Mesenchymal stem cell (in vitro differentiated cells and primary cell): ENCODE data around the gene PPP2R5E.

Source experiments
- DNase-seq: peaks from one replicate; pipeline ENCODE4 v3.0.0-alpha.2; 2013
- H2AFZ ChIP-seq: one replicate; pipeline ENCODE4 v1.6.1; 2013; ENCODE audit warnings: low read depth, mild to moderate bottlenecking, control low read depth, inconsistent platforms, low read length, moderate library complexity
- H2AK5ac ChIP-seq: 2 replicates; pipeline ENCODE4 v1.6.1; 2013; ENCODE audit warnings: low read length, moderate library complexity, mild to moderate bottlenecking, inconsistent platforms; ENCODE audit not compliant: severe bottlenecking
- H2BK120ac ChIP-seq: one replicate; pipeline ENCODE4 v1.6.1; 2013; ENCODE audit warnings: low read depth, mild to moderate bottlenecking, inconsistent platforms, low read length, moderate library complexity
- H2BK12ac ChIP-seq, 2 experiments: one replicate each; pipeline ENCODE4 v1.6.1; 2013; ENCODE audit warnings: inconsistent platforms in 2 of 2, low read length in 2 of 2, mild to moderate bottlenecking in 2 of 2, moderate library complexity in 2 of 2, control low read depth in 1 of 2
- H2BK15ac ChIP-seq: one replicate; pipeline ENCODE4 v1.6.1; 2013; ENCODE audit warnings: mild to moderate bottlenecking, low read depth, inconsistent platforms; ENCODE audit not compliant: poor library complexity, severe bottlenecking
- H2BK5ac ChIP-seq: 2 replicates; pipeline ENCODE4 v1.6.1; 2013; ENCODE audit warnings: low read depth, mild to moderate bottlenecking, low read length, control low read depth, inconsistent platforms; ENCODE audit not compliant: poor library complexity, severe bottlenecking
- H3K14ac ChIP-seq, 2 experiments: one replicate each; pipeline ENCODE4 v1.6.1; 2013; ENCODE audit warnings: inconsistent platforms in 2 of 2, low read length in 2 of 2, control low read depth in 1 of 2, mild to moderate bottlenecking in 1 of 2, moderate library complexity in 1 of 2
- H3K18ac ChIP-seq, 2 experiments: one replicate each; pipeline ENCODE4 v1.6.1; 2013; ENCODE audit warnings: inconsistent platforms in 2 of 2, low read length in 2 of 2, control low read depth in 1 of 2, low read depth in 1 of 2, mild to moderate bottlenecking in 1 of 2
- H3K23ac ChIP-seq, 2 experiments: one replicate each; pipeline ENCODE4 v1.6.1; 2013; ENCODE audit warnings: inconsistent platforms in 2 of 2, low read length in 2 of 2, mild to moderate bottlenecking in 2 of 2, moderate library complexity in 2 of 2, control low read depth in 1 of 2
- H3K27ac ChIP-seq: 2 replicates; pipeline ENCODE4 v1.5.1; 2013; ENCODE audit warnings: mild to moderate bottlenecking, moderate library complexity, low read length, control low read depth, inconsistent platforms; ENCODE audit not compliant: poor library complexity, severe bottlenecking
- H3K27me3 ChIP-seq, 2 experiments: 2 replicates each; pipeline versions ENCODE4 v1.6.1 to v1.7.0; 2013; ENCODE audit warnings: low read length in 2 of 2, mild to moderate bottlenecking in 2 of 2, moderate library complexity in 2 of 2, control low read depth in 1 of 2, inconsistent platforms in 1 of 2; ENCODE audit not compliant: control insufficient read depth in 1 of 2, insufficient read depth in 1 of 2
- H3K36me3 ChIP-seq, 2 experiments: 2 replicates each; pipeline versions ENCODE4 v1.6.1 to v1.7.0; 2013; ENCODE audit warnings: low read length in 2 of 2, control low read depth in 1 of 2, inconsistent platforms in 1 of 2, low read depth in 1 of 2, mild to moderate bottlenecking in 1 of 2; ENCODE audit not compliant: insufficient read depth in 2 of 2, control insufficient read depth in 1 of 2
- H3K4ac ChIP-seq, 2 experiments: one replicate each; pipeline ENCODE4 v1.6.1; 2013; ENCODE audit warnings: inconsistent platforms in 2 of 2, low read length in 2 of 2, mild to moderate bottlenecking in 2 of 2, moderate library complexity in 2 of 2, control low read depth in 1 of 2, low read depth in 1 of 2
- H3K4me1 ChIP-seq: 2 replicates; pipeline ENCODE4 v1.6.1; 2013; ENCODE audit warnings: low read depth, low read length, control low read depth; ENCODE audit not compliant: control insufficient read depth, insufficient read depth
- H3K4me2 ChIP-seq: 2 replicates; pipeline ENCODE4 v1.6.1; 2013; ENCODE audit warnings: low read length, mild to moderate bottlenecking, inconsistent platforms; ENCODE audit not compliant: poor library complexity, severe bottlenecking
- H3K4me3 ChIP-seq, 2 experiments: 2 replicates each; pipeline versions ENCODE4 v1.5.1 to v1.7.0; 2013; ENCODE audit warnings: low read length in 2 of 2, mild to moderate bottlenecking in 2 of 2, control low read depth in 1 of 2, low read depth in 1 of 2; ENCODE audit not compliant: insufficient read depth in 1 of 2
- H3K79me1 ChIP-seq: replicated peaks from 2 replicates; pipeline ENCODE4 v1.6.1; 2013; ENCODE audit warnings: mild to moderate bottlenecking, control low read depth, low read length, inconsistent platforms; ENCODE audit not compliant: poor library complexity, severe bottlenecking
- H3K9ac ChIP-seq: 2 replicates; pipeline ENCODE4 v1.7.0; 2013; ENCODE audit warnings: mild to moderate bottlenecking, low read length, moderate library complexity
- H3K9me3 ChIP-seq: 2 replicates; pipeline ENCODE4 v1.7.0; 2013; ENCODE audit warnings: mild to moderate bottlenecking, low read length; ENCODE audit not compliant: control insufficient read depth
- H4K8ac ChIP-seq: one replicate; pipeline ENCODE4 v1.6.1; 2013; ENCODE audit warnings: inconsistent platforms, mild to moderate bottlenecking, low read length, moderate library complexity
- H4K91ac ChIP-seq: one replicate; pipeline ENCODE4 v1.6.1; 2013; ENCODE audit warnings: mild to moderate bottlenecking, low read length, inconsistent platforms
- WGBS: methylation state at CpG from one replicate; pipeline ENCODE4 v1.1.7; 2013; ENCODE audit warnings: mixed read lengths; 5-methylcytosine and 5-hydroxymethylcytosine counted together

The PPP2R5E gene

DNA sequence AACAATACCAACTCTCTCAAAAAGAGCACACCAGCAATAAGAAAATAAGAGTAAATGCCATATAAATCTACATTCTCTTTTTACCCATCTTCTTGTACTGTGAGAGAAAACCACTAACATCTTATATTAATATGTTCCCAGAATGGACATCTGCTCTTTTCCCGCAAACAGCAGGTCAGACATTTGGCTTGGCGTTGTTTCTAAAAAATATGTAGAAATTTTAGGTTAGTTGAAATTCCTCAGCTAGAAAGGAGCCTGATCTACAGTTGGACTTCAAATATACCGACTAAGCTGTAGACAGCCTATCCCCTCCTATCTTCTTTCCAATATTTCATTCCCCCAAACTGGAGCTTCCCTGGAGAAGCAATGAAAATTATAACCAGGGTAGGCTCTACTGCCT, 88.7 kb downstream of the PPP2R5E start:
- no peaks in the 10 kb centered on the region for H3K27me3 ChIP-seq
- no peak overlapping the region for H3K23ac ChIP-seq
- H3K4me1 ChIP-seq: peaks cover 4% of the 10 kb centered on the region
- no peak overlapping the region for H3K4me2 ChIP-seq
- WGBS: 97% methylated on average over 1 of the region's 3 CpGs
- no peak overlapping the region for H3K27ac ChIP-seq
- H3K9ac ChIP-seq: no peak overlapping the region
- H2BK15ac ChIP-seq: no peak overlapping the region
- peaks cover 0 to 16% of the 10 kb centered on the region in 2 experiments for H3K36me3 ChIP-seq
- no peak overlapping the region for H2BK120ac ChIP-seq
- no peak overlapping the region for H3K4me3 ChIP-seq
- H4K8ac ChIP-seq: no peak overlapping the region
- H2BK5ac ChIP-seq: no peak overlapping the region
- H2BK12ac ChIP-seq: no peak overlapping the region
- no peak overlapping the region for H2AFZ ChIP-seq
- H3K4ac ChIP-seq: no peak overlapping the region
- no peaks in the 10 kb centered on the region for H3K9me3 ChIP-seq
- no peak overlapping the region for H3K18ac ChIP-seq
- no peak overlapping the region for H2AK5ac ChIP-seq
- DNase-seq: no peak
- H3K14ac ChIP-seq: no peak overlapping the region
- no peak overlapping the region for H4K91ac ChIP-seq
- peaks cover 30% of the 10 kb centered on the region for H3K79me1 ChIP-seq

- H3K27ac ChIP-seq: no peak overlapping the region
- H3K18ac ChIP-seq: no peak overlapping the region
- no peak overlapping the region for H3K9ac ChIP-seq
- peaks cover 0 to 18% of the 10 kb centered on the region in 2 experiments for H3K36me3 ChIP-seq
- H3K4ac ChIP-seq: no peak overlapping the region
- H2AK5ac ChIP-seq: no peak overlapping the region
- no peak overlapping the region for H3K4me3 ChIP-seq
- no peak overlapping the region for H2BK5ac ChIP-seq
- H3K4me2 ChIP-seq: no peak overlapping the region
- H4K91ac ChIP-seq: no peak overlapping the region
- no peak overlapping the region for H2AFZ ChIP-seq
- 87% methylated on average over 7 of the region's 8 CpGs for WGBS
- no peaks in the 10 kb centered on the region for H3K9me3 ChIP-seq
- no peak for DNase-seq
- no peak overlapping the region for H2BK15ac ChIP-seq
- H2BK12ac ChIP-seq: no peak overlapping the region
- H2BK120ac ChIP-seq: no peak overlapping the region
- H4K8ac ChIP-seq: no peak overlapping the region
- peaks cover 4% of the 10 kb centered on the region for H3K4me1 ChIP-seq
- H3K27me3 ChIP-seq: no peaks in the 10 kb centered on the region
- H3K23ac ChIP-seq: no peak overlapping the region
- H3K79me1 ChIP-seq: peaks cover 31% of the 10 kb centered on the region
- H3K14ac ChIP-seq: no peak overlapping the region
Observed at GRCh38 chr14:63453443-63453936, 89.7 kb downstream of the PPP2R5E start.

DNA sequence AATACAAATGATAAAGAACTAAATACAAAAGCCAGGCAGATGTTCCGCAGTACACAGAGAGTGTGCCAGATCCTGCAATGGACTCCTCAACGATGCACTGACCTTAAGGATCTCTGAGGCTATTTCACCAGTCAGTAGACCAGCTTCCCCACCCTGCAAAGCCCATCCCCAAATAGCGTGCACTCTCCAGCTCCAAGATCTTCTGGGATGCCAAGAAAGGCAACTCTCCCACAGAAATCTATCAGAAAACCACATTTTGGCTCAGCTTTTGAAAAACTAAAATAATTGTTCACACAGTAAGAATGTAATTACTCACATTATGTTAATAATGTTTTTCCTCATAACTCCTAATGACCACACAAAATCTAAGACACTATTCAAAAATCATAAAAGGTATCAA, 90.4 kb downstream of the PPP2R5E start:
- H4K91ac ChIP-seq: no peak overlapping the region
- H2BK12ac ChIP-seq: no peak overlapping the region
- H3K79me1 ChIP-seq: peaks cover 30% of the 10 kb centered on the region
- no peak overlapping the region for H3K27ac ChIP-seq
- H2BK5ac ChIP-seq: no peak overlapping the region
- no peak overlapping the region for H3K18ac ChIP-seq
- H3K4me1 ChIP-seq: peaks cover 4% of the 10 kb centered on the region
- over 99% methylated on average over 3 of the region's 3 CpGs for WGBS
- H2AK5ac ChIP-seq: no peak overlapping the region
- H3K27me3 ChIP-seq: no peaks in the 10 kb centered on the region
- no peak overlapping the region for H3K4ac ChIP-seq
- H2BK15ac ChIP-seq: no peak overlapping the region
- H2BK120ac ChIP-seq: no peak overlapping the region
- peaks cover 0 to 18% of the 10 kb centered on the region in 2 experiments for H3K36me3 ChIP-seq
- no peak overlapping the region for H3K4me3 ChIP-seq
- H3K4me2 ChIP-seq: no peak overlapping the region
- H3K14ac ChIP-seq: no peak overlapping the region
- H3K23ac ChIP-seq: no peak overlapping the region
- H2AFZ ChIP-seq: no peak overlapping the region
- DNase-seq: no peak
- no peaks in the 10 kb centered on the region for H3K9me3 ChIP-seq
- no peak overlapping the region for H4K8ac ChIP-seq
- H3K9ac ChIP-seq: no peak overlapping the region

DNA sequence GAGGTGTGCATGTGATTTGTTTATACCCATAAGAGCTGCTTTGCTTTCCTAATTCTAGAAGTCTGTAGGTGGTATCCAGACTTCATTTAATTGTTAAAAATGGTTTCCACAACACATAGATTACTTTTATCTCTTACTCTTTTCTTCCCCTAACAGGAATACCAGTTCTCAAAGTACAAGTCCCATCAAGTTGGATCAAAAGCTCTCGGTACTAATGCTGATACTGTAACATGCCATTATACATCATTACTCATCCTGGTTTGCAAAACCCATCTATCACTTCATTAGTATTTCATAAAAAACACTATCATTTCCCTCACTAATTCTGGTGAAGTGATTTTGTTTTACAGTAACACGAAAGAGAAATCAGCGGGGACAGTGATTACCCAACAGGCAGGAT, 94.3 kb downstream of the PPP2R5E start:
- Histone ChIP-seq H3K9me3 (no peaks in the 10 kb centered on the region), H3K4ac (no peak overlapping the region), H2BK5ac (no peak overlapping the region), H2BK15ac (no peak overlapping the region), H4K8ac (no peak overlapping the region), H4K91ac (no peak overlapping the region), H3K4me2 (no peak overlapping the region), H3K27me3 (no peaks in the 10 kb centered on the region), H2BK12ac (no peak overlapping the region), H3K79me1 (peaks cover 24% of the 10 kb centered on the region), H3K4me3 (no peak overlapping the region), H3K23ac (no peak overlapping the region), H2AFZ (no peak overlapping the region), H3K4me1 (no peaks in the 10 kb centered on the region), H3K27ac (no peak overlapping the region), H3K14ac (no peak overlapping the region), H3K18ac (no peak overlapping the region), H2AK5ac (no peak overlapping the region), H3K9ac (no peak overlapping the region), H2BK120ac (no peak overlapping the region), H3K36me3 (peaks cover 0 to 18% of the 10 kb centered on the region in 2 experiments)
- 93% methylated on average over 3 of the region's 3 CpGs for whole genome bisulfite sequencing
- no peak for DNase-seq
